ENCODE results near the gene MPPED1.

GRCh38 chr22:43397766-43398165 lies 14.0 kb upstream of the MPPED1 start:
- TF ChIP-seq LRRFIP1 (CRISPR knock-in tag; conservative IDR thresholded peaks at IDR 0.05), result no peak
- TF ChIP-seq NCOA2 (CRISPR knock-in tag; IDR thresholded peaks at IDR 0.05), result no peak
- no peak for TF ChIP-seq NFE2 (CRISPR knock-in tag; IDR thresholded peaks at IDR 0.05)
- no peak for TF ChIP-seq CTCF (CRISPR knock-in tag; IDR thresholded peaks at IDR 0.05)
